ENCODE measurements around the gene MALAT1.

DNA sequence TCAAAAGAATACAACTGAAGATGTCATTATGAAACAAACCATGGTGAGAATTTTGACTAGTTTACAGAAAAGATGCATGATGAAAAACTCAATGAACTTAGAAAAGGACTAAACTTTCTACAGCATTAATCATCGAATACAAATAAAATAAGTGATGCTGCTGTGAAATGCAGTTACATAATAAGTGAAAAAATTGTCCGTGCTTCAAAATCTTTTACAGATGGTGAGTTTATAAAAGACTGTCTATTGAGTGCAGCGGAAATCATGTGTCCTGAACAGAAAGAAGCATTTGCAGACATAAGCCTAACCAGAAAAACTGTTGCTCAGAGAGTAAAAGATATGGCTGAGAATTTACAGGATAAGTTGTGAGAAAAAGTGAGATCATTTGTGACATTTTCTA, 42.4 kb upstream of the MALAT1 start:
- TF ChIP-seq FOXM1 (IDR thresholded peaks at IDR 0.05; ENCODE audit: borderline replicate concordance, low read depth) (no peak), TCF12 (IDR thresholded peaks at IDR 0.05; ENCODE audit: low read depth) (no peak), EP300 (IDR thresholded peaks at IDR 0.05; ENCODE audit: borderline replicate concordance) (no peak)
- TF ChIP-seq, protein P1, sequence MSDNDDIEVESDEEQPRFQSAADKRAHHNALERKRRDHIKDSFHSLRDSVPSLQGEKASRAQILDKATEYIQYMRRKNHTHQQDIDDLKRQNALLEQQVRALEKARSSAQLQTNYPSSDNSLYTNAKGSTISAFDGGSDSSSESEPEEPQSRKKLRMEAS (IDR thresholded peaks at IDR 0.05), result no peak
